OCI-LY7 (cell line): ENCODE measurements around the gene BACH2. TPM values are rescaled to one million over a fixed set of nuclear protein-coding genes. Genes with fewer than 3 reads are reported as not detected.

Source experiments
- BruUV-seq: library from RNA; stranded (reverse); fragments of 400-500 nt; replicated peaks from 2 replicates; lab custom pipeline; 2021; lab: Mats Ljungman, UMichigan
- CTCF ChIA-PET: fragments of 300-600 bp; sonication (Branson Sonifier 250); formaldehyde crosslinking; loops from one replicate; lab custom pipeline; 2022; ENCODE audit warnings: antibody characterized with exemption; ENCODE audit not compliant: unreplicated experiment; lab: Charles Lee
- POLR2A ChIA-PET: fragments of 300-600 bp; sonication (Branson Sonifier 250); formaldehyde crosslinking; loops from one replicate; lab custom pipeline; 2022; ENCODE audit warnings: antibody characterized with exemption; lab: Charles Lee
- DNase-seq: peaks from one replicate; pipeline ENCODE4 v3.0.0-alpha.2; 2015; ENCODE audit warnings: low spot score
- H2AFZ ChIP-seq: fragments of 200-600 bp; sonication (generic), shearing (Covaris generic); 2 replicates; pipeline ENCODE4 v1.6.1; 2014; ENCODE audit warnings: mild to moderate bottlenecking, antibody characterized with exemption, low read length, moderate library complexity
- H3K27ac ChIP-seq: fragments of 200-600 bp; sonication (generic); 2 replicates; pipeline ENCODE4 v1.5.1; 2014; ENCODE audit warnings: mixed run types, low read depth, mild to moderate bottlenecking, moderate library complexity, low read length, inconsistent platforms; ENCODE audit not compliant: poor library complexity, severe bottlenecking
- H3K36me3 ChIP-seq: fragments of 200-600 bp; sonication (generic); 2 replicates; pipeline ENCODE4 v1.6.1; 2014; ENCODE audit warnings: mild to moderate bottlenecking, antibody characterized with exemption, low read length, moderate library complexity, mixed read lengths; ENCODE audit not compliant: insufficient read depth
- H3K4me1 ChIP-seq: fragments of 200-600 bp; sonication (generic); 2 replicates; pipeline ENCODE4 v1.5.1; 2014; ENCODE audit warnings: mild to moderate bottlenecking, low read length; ENCODE audit not compliant: insufficient read depth, poor library complexity, severe bottlenecking
- H3K4me2 ChIP-seq: fragments of 200-600 bp; sonication (generic); 2 replicates; pipeline ENCODE4 v1.6.1; 2014; ENCODE audit warnings: mild to moderate bottlenecking, low read length
- H3K4me3 ChIP-seq: fragments of 200-600 bp; sonication (generic); 2 replicates; pipeline ENCODE4 v1.5.1; 2014; ENCODE audit warnings: mild to moderate bottlenecking, low read depth, low read length; ENCODE audit not compliant: poor library complexity, severe bottlenecking
- H3K79me2 ChIP-seq: fragments of 200-600 bp; sonication (generic); 2 replicates; pipeline ENCODE4 v1.6.1; 2016; ENCODE audit warnings: low read depth, mild to moderate bottlenecking, low read length, moderate library complexity, mixed read lengths; ENCODE audit not compliant: insufficient read depth
- H3K9me2 ChIP-seq: fragments of 200-600 bp; sonication (generic); 2 replicates; pipeline ENCODE4 v1.6.1; 2016; ENCODE audit warnings: mild to moderate bottlenecking, low read length, mixed read lengths; ENCODE audit not compliant: insufficient read depth
- H3K9me3 ChIP-seq: fragments of 200-600 bp; sonication (generic); 2 replicates; pipeline ENCODE4 v1.6.1; 2014; ENCODE audit warnings: mild to moderate bottlenecking, mixed run types, low read length, mixed read lengths
- H4K20me1 ChIP-seq: fragments of 200-600 bp; sonication (generic); 2 replicates; pipeline ENCODE4 v1.6.1; 2014; ENCODE audit warnings: mild to moderate bottlenecking, antibody characterized with exemption, low read length, moderate library complexity, mixed read lengths; ENCODE audit not compliant: insufficient read depth
- CTCF ChIP-seq: fragments of 200-600 bp; sonication (generic); conservative IDR thresholded peaks from 2 replicates; pipeline ENCODE4 v1.5.1; 2014; ENCODE audit warnings: mild to moderate bottlenecking, antibody characterized with exemption, low read length, moderate library complexity, mixed read lengths
- EZH2phosphoT487 ChIP-seq: fragments of 200-600 bp; sonication (generic); IDR thresholded peaks from 2 replicates; pipeline ENCODE4 v1.6.1; 2018; ENCODE audit warnings: low read depth, borderline replicate concordance, mild to moderate bottlenecking, mixed run types, antibody characterized with exemption, low read length, moderate library complexity, mixed read lengths
- intact Hi-C: fragments of 100-400 bp; cut with micrococcal nuclease; formaldehyde crosslinking; loops from one replicate; pipeline ENCODE4 v1.10.0; 2022; ENCODE audit not compliant: unreplicated experiment
- total RNA-seq, 2 experiments: library from RNA; depleted of rRNA in 1 of 2; stranded (reverse); fragments of >200 nt in 1 of 2; shearing (Covaris generic) in 1 of 2; gene quantifications; 2 replicates each; pipeline ENCODE4 v1.2.3, GENCODE V29; 2014 to 2022

Gene BACH2
- total RNA-seq, 2 experiments from 2014 or later = 92.0 to 163 TPM

GRCh38 chr6:89921691-89922090, 375.0 kb downstream of the BACH2 start:
- CTCF ChIA-PET = interaction anchor here (0.5 kb wide), 1 partner anchor 107 kb away, joined by 3 read pairs; no protein-coding TSS in a partner anchor
- DNase-seq = no peak
- Histone ChIP-seq H3K9me2 (no peaks in the 10 kb centered on the region), H2AFZ (no peak overlapping the region), H3K4me3 (no peak overlapping the region), H3K4me2 (no peak overlapping the region), H3K27ac (no peak overlapping the region), H3K79me2 (no peaks in the 10 kb centered on the region), H3K9me3 (peaks cover 4% of the 10 kb centered on the region; the same call in 1 of the 2 replicates), H3K4me1 (no peaks in the 10 kb centered on the region), H4K20me1 (no peaks in the 10 kb centered on the region), H3K36me3 (no peaks in the 10 kb centered on the region)
- TF ChIP-seq EZH2phosphoT487 (no peak), CTCF (no peak)
- POLR2A ChIA-PET = no interaction called here
- intact Hi-C loops = no loop called here
- no TSS peak for BruUV-seq

GRCh38 chr6:89921197-89921596, 375.4 kb downstream of the BACH2 start:
- H3K27ac ChIP-seq = no peak overlapping the region
- no peaks in the 10 kb centered on the region for H3K79me2 ChIP-seq
- no peak overlapping the region for H2AFZ ChIP-seq
- H3K9me2 ChIP-seq = no peaks in the 10 kb centered on the region
- no peak for DNase-seq
- intact Hi-C loops = no loop called here
- H3K4me2 ChIP-seq = no peak overlapping the region
- BruUV-seq = no TSS peak
- no peaks in the 10 kb centered on the region for H3K4me1 ChIP-seq
- ChIA-PET CTCF (interaction anchor here (0.5 kb wide), 1 partner anchor 106 kb away, joined by 3 read pairs; no protein-coding TSS in a partner anchor), POLR2A (interaction anchor here (0.8 to 0.9 kb wide), 2 partner anchors 75 to 200 kb away, joined by 3 read pairs; no protein-coding TSS in a partner anchor)
- no peaks in the 10 kb centered on the region for H3K36me3 ChIP-seq
- TF ChIP-seq EZH2phosphoT487 (no peak), CTCF (no peak)
- H4K20me1 ChIP-seq = no peaks in the 10 kb centered on the region
- no peak overlapping the region for H3K4me3 ChIP-seq
- H3K9me3 ChIP-seq = peaks cover 8% of the 10 kb centered on the region; the same call in 1 of the 2 replicates

- TF ChIP-seq CTCF (no peak), EZH2phosphoT487 (no peak)
- Histone ChIP-seq H3K4me2 (no peak overlapping the region), H3K4me1 (no peaks in the 10 kb centered on the region), H2AFZ (no peak overlapping the region), H3K9me2 (no peaks in the 10 kb centered on the region), H3K27ac (no peak overlapping the region), H3K9me3 (peaks cover 14% of the 10 kb centered on the region; the same call in 1 of the 2 replicates), H3K4me3 (no peak overlapping the region), H3K79me2 (no peaks in the 10 kb centered on the region), H4K20me1 (no peaks in the 10 kb centered on the region), H3K36me3 (no peaks in the 10 kb centered on the region)
- DNase-seq = no peak
- ChIA-PET CTCF (no interaction called here), POLR2A (interaction anchor here (0.9 kb wide), 1 partner anchor 583 kb away, joined by 3 read pairs; no protein-coding TSS in a partner anchor)
- no TSS peak for BruUV-seq
- intact Hi-C loops = no loop called here
Observed at GRCh38 chr6:89917801-89918366, 378.8 kb downstream of the BACH2 start.
